SK-N-MC (cell line): ENCODE data around the gene ERF.
A peak's percentile ranks its signal among the peaks of the same experiment; 100 is the strongest.

Experiments used
- DNase-seq: peaks from one replicate; pipeline ENCODE4 v3.0.0-alpha.2; 2011; ENCODE audit warnings: low read depth, low spot score
- H3K27ac ChIP-seq: fragments of 200-600 bp; sonication (generic); 2 replicates; pipeline ENCODE4 v1.5.1; 2016; ENCODE audit warnings: mixed run types
- H3K36me3 ChIP-seq: fragments of 200-600 bp; sonication (generic); 2 replicates; pipeline ENCODE4 v1.6.1; 2017; ENCODE audit warnings: antibody characterized with exemption, low read length, mixed read lengths; ENCODE audit not compliant: insufficient read depth
- H3K4me3 ChIP-seq: fragments of 200-600 bp; sonication (generic); 2 replicates; pipeline ENCODE4 v1.5.1; 2016
- H3K9ac ChIP-seq: fragments of 200-600 bp; sonication (generic); 2 replicates; pipeline ENCODE4 v1.8.0; 2017; ENCODE audit warnings: mixed run types, mixed read lengths; ENCODE audit not compliant: insufficient read length
- H3K9me3 ChIP-seq: fragments of 200-600 bp; sonication (generic); 2 replicates; pipeline ENCODE4 v1.6.1; 2017; ENCODE audit warnings: low read depth, mild to moderate bottlenecking, antibody characterized with exemption, low read length, moderate library complexity, mixed read lengths
- EZH2 ChIP-seq: fragments of 200-600 bp; sonication (generic); IDR thresholded peaks from one replicate; pipeline ENCODE4 v1.6.1; 2017; ENCODE audit warnings: antibody characterized with exemption
- FOXP2 ChIP-seq: optimal IDR thresholded peaks from 2 replicates; pipeline ENCODE3; 2011; ENCODE audit warnings: mild to moderate bottlenecking, moderate library complexity; ENCODE audit not compliant: insufficient read depth; ENCODE audit errors: extremely low read length, control extremely low read depth
- POLR2AphosphoS5 ChIP-seq: IDR thresholded peaks from 2 replicates; pipeline ENCODE4 v1.6.1; 2012; ENCODE audit warnings: mild to moderate bottlenecking, low read depth, low read length, borderline replicate concordance

ERF gene

GRCh38 chr19:42224940-42225717, 29.8 kb downstream of the ERF start:
- Histone ChIP-seq H3K36me3 (peaks cover 50% of the 10 kb centered on the region; the same call in 1 of the 2 replicates), H3K9me3 (no peaks in the 10 kb centered on the region), H3K4me3 (no peak overlapping the region), H3K27ac (no peak overlapping the region), H3K9ac (no peak overlapping the region)
- TF ChIP-seq FOXP2 (no peak), POLR2AphosphoS5 (no peak), EZH2 (no peak)
- DNase-seq = no peak

- Histone ChIP-seq H3K9me3 (no peaks in the 10 kb centered on the region), H3K36me3 (peaks cover 21% of the 10 kb centered on the region; the same call in 1 of the 2 replicates), H3K4me3 (peak overlapping the region; percentile 89), H3K27ac (no peak overlapping the region), H3K9ac (peak overlapping the region; percentile 88)
- DNase-seq = no peak
- no peak for TF ChIP-seq EZH2
- TF ChIP-seq FOXP2 = no peak
- no peak for TF ChIP-seq POLR2AphosphoS5
These were observed 34.2 kb downstream of the ERF start for GRCh38 chr19:42220751-42221097.

- peak; percentile 97 for TF ChIP-seq POLR2AphosphoS5
- TF ChIP-seq EZH2 = no peak
These were observed 34.8 kb downstream of the ERF start, which contains the start of gene ZNF526 for GRCh38 chr19:42219812-42220750. TSS of gene ZNF526 (plus strand) at chr19:42220312. CDS start at chr19:42224404, 4,092 bp downstream.

GRCh38 chr19:42217520-42218437, 37.1 kb downstream of the ERF start, which contains the start of gene DEDD2:
TSS of gene DEDD2 (minus strand) at chr19:42217677. CDS start at chr19:42217007, 670 bp downstream.
- Histone ChIP-seq H3K36me3 (peaks cover 28% of the 10 kb centered on the region; the same call in 1 of the 2 replicates), H3K9me3 (no peaks in the 10 kb centered on the region), H3K9ac (peak within 1 kb of the TSS; percentile 84), H3K27ac (peak within 1 kb of the TSS; percentile 63), H3K4me3 (peak within 1 kb of the TSS; percentile 86)
- peak; percentile 63 for DNase-seq
- TF ChIP-seq POLR2AphosphoS5 = peak; percentile 73; the same call in 1 of the 2 replicates
- TF ChIP-seq FOXP2 = no peak
- no peak for TF ChIP-seq EZH2

More at GRCh38 chr19:42219812-42220750, 34.8 kb downstream of the ERF start, which contains the start of gene ZNF526:
- H3K27ac ChIP-seq = peak within 1 kb of the TSS; percentile 85
- peaks cover 18% of the 10 kb centered on the region; the same call in 1 of the 2 replicates for H3K36me3 ChIP-seq
- peak within 1 kb of the TSS; percentile 88 for H3K9ac ChIP-seq
- no peaks in the 10 kb centered on the region for H3K9me3 ChIP-seq
- DNase-seq = peak; percentile 88
- H3K4me3 ChIP-seq = peak within 1 kb of the TSS; percentile 89

- DNase-seq = no peak
- H3K4me3 ChIP-seq = peak overlapping the region; percentile 86
- TF ChIP-seq FOXP2 = no peak
- no peak for TF ChIP-seq POLR2AphosphoS5
- TF ChIP-seq EZH2 = no peak
- peaks cover 26% of the 10 kb centered on the region; the same call in 1 of the 2 replicates for H3K36me3 ChIP-seq
- H3K27ac ChIP-seq = no peak overlapping the region
- no peaks in the 10 kb centered on the region for H3K9me3 ChIP-seq
- H3K9ac ChIP-seq = peak overlapping the region; percentile 84
These were observed 38.0 kb downstream of the ERF start for GRCh38 chr19:42216653-42217519.

- TF ChIP-seq EZH2 (no peak), FOXP2 (no peak), POLR2AphosphoS5 (no peak)
- Histone ChIP-seq H3K4me3 (no peak overlapping the region), H3K9ac (no peak overlapping the region), H3K27ac (no peak overlapping the region), H3K9me3 (no peaks in the 10 kb centered on the region), H3K36me3 (peaks cover 27% of the 10 kb centered on the region; the same call in 1 of the 2 replicates)
- DNase-seq = no peak
These were observed 40.0 kb downstream of the ERF start for GRCh38 chr19:42214810-42215485.

GRCh38 chr19:42212886-42213285, 42.0 kb downstream of the ERF start:
- no peak overlapping the region for H3K27ac ChIP-seq
- no peak overlapping the region for H3K4me3 ChIP-seq
- peaks cover 46% of the 10 kb centered on the region; the same call in 1 of the 2 replicates for H3K36me3 ChIP-seq
- no peak for TF ChIP-seq FOXP2
- no peak for TF ChIP-seq EZH2
- TF ChIP-seq POLR2AphosphoS5 = no peak
- H3K9me3 ChIP-seq = no peaks in the 10 kb centered on the region
- DNase-seq = no peak
- no peak overlapping the region for H3K9ac ChIP-seq
